ENCODE results near the gene DLL1. TPM values are rescaled to one million over a fixed set of nuclear protein-coding genes. Genes with fewer than 3 reads are reported as not detected.

Gene DLL1
- polyA plus RNA-seq, 2 of the 4 experiments (the other 2 are of a cell fraction), result 0.05 to 0.15 TPM

GRCh38 chr6:170292407-170293158 lies 1.7 kb upstream of the DLL1 start (continued):
- TF ChIP-seq RAD21 (conservative IDR thresholded peaks at IDR 0.05 in 1 of 2, IDR thresholded peaks at IDR 0.05 in 1 of 2), result peak; percentile 43 to 50
- TF ChIP-seq JUNB (IDR thresholded peaks at IDR 0.05), result no peak
- TF ChIP-seq TFCP2L1 (CRISPR knock-in tag; IDR thresholded peaks at IDR 0.05), result no peak
- no peak for TF ChIP-seq NR3C1 (IDR thresholded peaks at IDR 0.05)
- no peak for TF ChIP-seq ZSCAN20 (CRISPR knock-in tag; IDR thresholded peaks at IDR 0.05)
- no peak for TF ChIP-seq FOSB (CRISPR knock-in tag; IDR thresholded peaks at IDR 0.05)
- TF ChIP-seq ELK1 (IDR thresholded peaks at IDR 0.05; ENCODE audit: low read depth, low read length), result no peak
- no peak for TF ChIP-seq MAZ (IDR thresholded peaks at IDR 0.05; ENCODE audit: borderline replicate concordance, low read depth, low read length)
- no peak for TF ChIP-seq ZC3H11A (IDR thresholded peaks at IDR 0.05)
- no peak for TF ChIP-seq ZNF302 (CRISPR knock-in tag; IDR thresholded peaks at IDR 0.05)
- TF ChIP-seq EHMT2 (IDR thresholded peaks at IDR 0.05; ENCODE audit: low read depth), result no peak
- TF ChIP-seq BCL3 (IDR thresholded peaks at IDR 0.05), result no peak
- TF ChIP-seq MAFK (IDR thresholded peaks at IDR 0.05; ENCODE audit: partially characterized antibody), result no peak
- TF ChIP-seq BHLHE40 (IDR thresholded peaks at IDR 0.05; ENCODE audit: low read depth, low read length), result no peak
- no peak for TF ChIP-seq POLR2AphosphoS2 (conservative IDR thresholded peaks at IDR 0.05; ENCODE audit: low read length)
- no peak for TF ChIP-seq PHF8 (IDR thresholded peaks at IDR 0.05; ENCODE audit: borderline replicate concordance, low read depth)
- no peak for TF ChIP-seq ATOH8 (CRISPR knock-in tag; IDR thresholded peaks at IDR 0.05; ENCODE audit: low read depth)
- no peak for TF ChIP-seq CHD2 (IDR thresholded peaks at IDR 0.05; ENCODE audit: low read length, partially characterized antibody)
- no peak for TF ChIP-seq NPAS2 (CRISPR knock-in tag; IDR thresholded peaks at IDR 0.05; ENCODE audit: borderline replicate concordance)
- TF ChIP-seq JUN (IDR thresholded peaks at IDR 0.05), result no peak
- no peak for TF ChIP-seq CBX8 (IDR thresholded peaks at IDR 0.05)

- Histone ChIP-seq H3K27ac (no peak overlapping the region), H3K4me1 (peaks cover 25% of the 10 kb centered on the region; the same call in 2 of the 3 replicates), H3K4me3 (peak overlapping the region; percentile 62; the same call in 2 of the 3 replicates), H3K9me3 (no peaks in the 10 kb centered on the region), H3K4me2 (peak overlapping the region; percentile 97)
- WGBS (ENCODE audit: missing lambda C conversion rate), result 8% methylated on average over 10 of the region's 11 CpGs
- no peak for DNase-seq (ENCODE audit: low read depth in 1 of 2, low spot score in 1 of 2)
- no peak for FAIRE-seq
- CTCF ChIA-PET, result interaction anchor here (1.5 to 2.0 kb wide), 3 partner anchors 238 to 460 kb away, joined by 3 to 6 read pairs (median 3); no protein-coding TSS in a partner anchor
- no peak for ATAC-seq
- POLR2A ChIA-PET, result no interaction called here
- TF ChIP-seq JUNB (IDR thresholded peaks at IDR 0.05), result no peak
- TF ChIP-seq HMGXB4 (CRISPR knock-in tag; IDR thresholded peaks at IDR 0.05; ENCODE audit: borderline replicate concordance), result no peak
- no peak for TF ChIP-seq SMC3 (IDR thresholded peaks at IDR 0.05)
- TF ChIP-seq BCL3 (IDR thresholded peaks at IDR 0.05), result no peak
- no peak for TF ChIP-seq ZNF302 (CRISPR knock-in tag; IDR thresholded peaks at IDR 0.05)
- TF ChIP-seq JUN (IDR thresholded peaks at IDR 0.05), result no peak
- TF ChIP-seq HDAC2 (IDR thresholded peaks at IDR 0.05), result no peak
- no peak for TF ChIP-seq KDM1A (IDR thresholded peaks at IDR 0.05; ENCODE audit: low read depth)
- TF ChIP-seq POLR2AphosphoS2 (conservative IDR thresholded peaks at IDR 0.05; ENCODE audit: low read length), result no peak
- TF ChIP-seq HES2 (IDR thresholded peaks at IDR 0.05), result no peak
- TF ChIP-seq MAX (IDR thresholded peaks at IDR 0.05), result no peak
- no peak for TF ChIP-seq RARB (CRISPR knock-in tag; IDR thresholded peaks at IDR 0.05)
- no peak for TF ChIP-seq ELK1 (IDR thresholded peaks at IDR 0.05; ENCODE audit: low read depth, low read length)
- TF ChIP-seq HOXA7 (CRISPR knock-in tag; IDR thresholded peaks at IDR 0.05), result no peak
- TF ChIP-seq FOSB (CRISPR knock-in tag; IDR thresholded peaks at IDR 0.05), result no peak
- no peak for TF ChIP-seq EHF (CRISPR knock-in tag; IDR thresholded peaks at IDR 0.05)
- no peak for TF ChIP-seq ZFP36 (IDR thresholded peaks at IDR 0.05; ENCODE audit: borderline replicate concordance, partially characterized antibody)
Observed at GRCh38 chr6:170292111-170292406, 1.2 kb upstream of the DLL1 start.
